GM12873 (cell line): ENCODE results near the gene CPLANE1.

Experiments used
- TF ChIP-seq, protein P1 (sequence below): IDR thresholded peaks from 2 replicates; pipeline ENCODE4 v1.5.1; 2012; ENCODE audit warnings: low read depth, mild to moderate bottlenecking, moderate library complexity, low read length, control low read depth; ENCODE audit not compliant: insufficient read depth; ENCODE audit errors: missing control alignments

The CPLANE1 gene

GRCh38 chr5:37088009-37088408, 161.2 kb downstream of the CPLANE1 start:
- TF ChIP-seq, protein P1, sequence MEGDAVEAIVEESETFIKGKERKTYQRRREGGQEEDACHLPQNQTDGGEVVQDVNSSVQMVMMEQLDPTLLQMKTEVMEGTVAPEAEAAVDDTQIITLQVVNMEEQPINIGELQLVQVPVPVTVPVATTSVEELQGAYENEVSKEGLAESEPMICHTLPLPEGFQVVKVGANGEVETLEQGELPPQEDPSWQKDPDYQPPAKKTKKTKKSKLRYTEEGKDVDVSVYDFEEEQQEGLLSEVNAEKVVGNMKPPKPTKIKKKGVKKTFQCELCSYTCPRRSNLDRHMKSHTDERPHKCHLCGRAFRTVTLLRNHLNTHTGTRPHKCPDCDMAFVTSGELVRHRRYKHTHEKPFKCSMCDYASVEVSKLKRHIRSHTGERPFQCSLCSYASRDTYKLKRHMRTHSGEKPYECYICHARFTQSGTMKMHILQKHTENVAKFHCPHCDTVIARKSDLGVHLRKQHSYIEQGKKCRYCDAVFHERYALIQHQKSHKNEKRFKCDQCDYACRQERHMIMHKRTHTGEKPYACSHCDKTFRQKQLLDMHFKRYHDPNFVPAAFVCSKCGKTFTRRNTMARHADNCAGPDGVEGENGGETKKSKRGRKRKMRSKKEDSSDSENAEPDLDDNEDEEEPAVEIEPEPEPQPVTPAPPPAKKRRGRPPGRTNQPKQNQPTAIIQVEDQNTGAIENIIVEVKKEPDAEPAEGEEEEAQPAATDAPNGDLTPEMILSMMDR: no peak

- TF ChIP-seq, protein P1: no peak
These were observed 162.6 kb downstream of the CPLANE1 start for GRCh38 chr5:37086466-37087173.

DNA sequence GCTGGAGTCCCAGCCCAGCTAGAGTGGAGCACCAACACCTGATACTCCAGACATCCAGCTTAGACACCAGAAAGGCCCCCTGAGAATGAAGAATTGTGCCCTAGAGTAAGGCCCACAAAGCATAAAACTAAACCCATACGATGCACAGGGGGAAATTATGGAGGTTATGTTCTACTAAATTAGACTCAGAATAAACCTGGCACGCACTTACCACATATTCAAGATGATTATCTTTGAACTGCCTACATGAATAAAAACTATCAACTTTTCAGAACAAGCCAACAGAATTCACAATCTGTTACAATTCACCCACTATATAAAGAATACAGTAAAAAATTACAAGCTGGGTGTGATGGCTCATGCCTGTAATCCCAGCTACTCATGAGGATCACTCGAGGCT, 168.5 kb downstream of the CPLANE1 start:
- TF ChIP-seq, protein P1: no peak

- TF ChIP-seq, protein P1: no peak
These were observed 172.0 kb downstream of the CPLANE1 start for GRCh38 chr5:37077146-37077545.

GRCh38 chr5:37075399-37075950, 173.7 kb downstream of the CPLANE1 start:
- TF ChIP-seq, protein P1: no peak

DNA sequence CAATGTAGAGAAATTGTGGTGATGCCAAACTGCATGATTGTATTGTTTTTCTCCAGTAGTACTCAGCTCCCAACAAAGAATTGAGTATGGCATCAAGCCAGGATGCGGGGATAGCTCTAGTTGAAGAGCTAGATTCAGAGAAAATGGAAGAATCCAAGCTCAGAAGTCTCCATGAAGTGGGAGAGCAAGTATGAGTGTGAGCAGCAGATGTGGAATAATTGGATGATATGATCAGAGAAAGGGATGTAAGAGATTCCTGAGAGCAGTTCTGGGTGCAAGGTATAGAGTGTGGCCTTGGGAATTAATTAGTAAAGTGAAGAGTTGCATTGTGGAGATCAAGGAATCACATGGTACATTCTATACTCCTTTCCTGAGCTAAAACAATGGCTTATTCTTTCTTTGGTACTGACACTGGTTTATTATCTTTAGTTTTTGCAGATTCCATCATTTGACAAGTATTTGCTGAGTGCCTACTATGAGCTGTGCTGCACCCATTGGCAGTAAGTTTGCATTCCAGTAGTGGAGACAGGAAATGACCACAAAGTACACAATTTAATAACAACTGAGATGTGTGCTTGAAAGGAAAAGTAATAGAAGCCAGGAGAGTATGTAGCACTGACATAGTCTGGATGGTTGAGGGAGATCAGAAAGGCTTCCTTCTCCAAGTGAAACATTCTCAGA, 177.1 kb downstream of the CPLANE1 start:
- TF ChIP-seq, protein P1: no peak

- TF ChIP-seq, protein P1: no peak
These were observed 177.7 kb downstream of the CPLANE1 start for GRCh38 chr5:37071487-37071886.
